ENCODE results near the gene SH3TC1. TPM values are rescaled to one million over a fixed set of nuclear protein-coding genes. Genes with fewer than 3 reads are reported as not detected.

Gene SH3TC1
- total RNA-seq, 1 donor from 2014 or later, result 1.2 TPM

- Histone ChIP-seq H2AFZ (ENCODE audit: low read depth, low read length) (no peak overlapping the region), H3K27me3 (ENCODE audit: insufficient read depth, low read length) (peaks cover 2% of the 10 kb centered on the region), H3K36me3 (ENCODE audit: insufficient read depth, low read length) (no peaks in the 10 kb centered on the region), H4K20me1 (ENCODE audit: insufficient read depth, low read length) (no peaks in the 10 kb centered on the region), H3K79me2 (ENCODE audit: insufficient read depth, low read length) (no peaks in the 10 kb centered on the region), H3K4me1 (ENCODE audit: insufficient read depth, low read length) (peaks cover 29% of the 10 kb centered on the region), H3K4me3 (ENCODE audit: insufficient read depth, low read depth, low read length) (no peak overlapping the region), H3K27ac (ENCODE audit: low read depth, low read length) (no peak overlapping the region), H3K9ac (ENCODE audit: low read length) (no peak overlapping the region), H3K9me3 (ENCODE audit: insufficient read depth, low read depth, low read length) (no peaks in the 10 kb centered on the region), H3K4me2 (ENCODE audit: low read length) (no peak overlapping the region)
- Mint-ChIP-seq H3K27me3 (ENCODE audit: low read depth, unreplicated experiment) (peaks cover 31% of the 10 kb centered on the region), H3K36me3 (ENCODE audit: low read depth, unreplicated experiment) (no peaks in the 10 kb centered on the region), H3K4me1 (ENCODE audit: low read depth, unreplicated experiment) (no peaks in the 10 kb centered on the region), H3K4me3 (ENCODE audit: unreplicated experiment) (no peak overlapping the region), H3K27ac (ENCODE audit: unreplicated experiment) (no peak overlapping the region), H3K9me3 (ENCODE audit: unreplicated experiment) (no peaks in the 10 kb centered on the region)
- DNase-seq (ENCODE audit: low read depth), result no peak
- TF ChIP-seq EZH2 (IDR thresholded peaks at IDR 0.05; ENCODE audit: insufficient read depth, low read length), result no peak
- no peak for TF ChIP-seq CTCF (IDR thresholded peaks at IDR 0.05; ENCODE audit: insufficient read depth, low read depth, low read length)
- no peak for FAIRE-seq
Observed at GRCh38 chr4:8188085-8188484, 11.0 kb upstream of the SH3TC1 start.

- Mint-ChIP-seq H3K4me3 (ENCODE audit: unreplicated experiment) (no peak overlapping the region), H3K27me3 (ENCODE audit: low read depth, unreplicated experiment) (peaks cover 31% of the 10 kb centered on the region), H3K27ac (ENCODE audit: unreplicated experiment) (no peak overlapping the region), H3K36me3 (ENCODE audit: low read depth, unreplicated experiment) (no peaks in the 10 kb centered on the region), H3K9me3 (ENCODE audit: unreplicated experiment) (no peaks in the 10 kb centered on the region), H3K4me1 (ENCODE audit: low read depth, unreplicated experiment) (no peaks in the 10 kb centered on the region)
- no peak for FAIRE-seq
- no peaks in the 10 kb centered on the region for H3K36me3 ChIP-seq (ENCODE audit: insufficient read depth, low read length)
- H3K79me2 ChIP-seq (ENCODE audit: insufficient read depth, low read length), result no peaks in the 10 kb centered on the region
- H3K4me2 ChIP-seq (ENCODE audit: low read length), result no peak overlapping the region
- no peaks in the 10 kb centered on the region for H3K9me3 ChIP-seq (ENCODE audit: insufficient read depth, low read depth, low read length)
- TF ChIP-seq EZH2 (IDR thresholded peaks at IDR 0.05; ENCODE audit: insufficient read depth, low read length), result no peak
- no peak for TF ChIP-seq CTCF (IDR thresholded peaks at IDR 0.05; ENCODE audit: insufficient read depth, low read depth, low read length)
- no peak overlapping the region for H3K4me3 ChIP-seq (ENCODE audit: insufficient read depth, low read depth, low read length)
- H4K20me1 ChIP-seq (ENCODE audit: insufficient read depth, low read length), result no peaks in the 10 kb centered on the region
- no peak for DNase-seq (ENCODE audit: low read depth)
- H3K9ac ChIP-seq (ENCODE audit: low read length), result no peak overlapping the region
- H3K27me3 ChIP-seq (ENCODE audit: insufficient read depth, low read length), result peaks cover 2% of the 10 kb centered on the region
- no peak overlapping the region for H3K27ac ChIP-seq (ENCODE audit: low read depth, low read length)
- H3K4me1 ChIP-seq (ENCODE audit: insufficient read depth, low read length), result peaks cover 23% of the 10 kb centered on the region
- no peak overlapping the region for H2AFZ ChIP-seq (ENCODE audit: low read depth, low read length)
Observed at GRCh38 chr4:8188743-8189550, 10.1 kb upstream of the SH3TC1 start.
